ENCODE data around the gene CPVL. TPM values are rescaled to one million over a fixed set of nuclear protein-coding genes. Genes with fewer than 3 reads are reported as not detected.

The CPVL gene
- total RNA-seq, 1 experiment from 2014 or later, result 10.3 TPM

- no peak overlapping the region for H3K4me2 ChIP-seq (ENCODE audit: low read length)
- H3K27me3 ChIP-seq (ENCODE audit: insufficient read depth, low read length), result no peaks in the 10 kb centered on the region
- ATAC-seq (no peak), DNase-seq (ENCODE audit: low read depth, low spot score) (no peak)
- no peak overlapping the region for H2AFZ ChIP-seq (ENCODE audit: low read depth, low read length, poor library complexity, severe bottlenecking)
- H3K4me1 ChIP-seq (ENCODE audit: control insufficient read depth in 1 of 2, insufficient read depth in 2 of 2, low read length in 2 of 2), result no peaks in the 10 kb centered on the region
- TF ChIP-seq REST (IDR thresholded peaks at IDR 0.05; ENCODE audit: low read depth), result no peak
- TF ChIP-seq CEBPB (IDR thresholded peaks at IDR 0.05; ENCODE audit: low read depth), result no peak
- TF ChIP-seq SP1 (IDR thresholded peaks at IDR 0.05; ENCODE audit: low read depth), result no peak
- no peak for TF ChIP-seq SRF (IDR thresholded peaks at IDR 0.05; ENCODE audit: low read depth)
- TF ChIP-seq ELF1 (IDR thresholded peaks at IDR 0.05; ENCODE audit: borderline replicate concordance, low read depth), result no peak
- no peak for TF ChIP-seq JUND (IDR thresholded peaks at IDR 0.05)
- intact Hi-C loops (cut with micrococcal nuclease), result no loop called here
- H3K4me3 ChIP-seq (replicated peaks in 1 of 2; ENCODE audit: low read depth in 1 of 2, low read length in 2 of 2), result no peak overlapping the region
- CTCF ChIA-PET, result interaction anchor here (0.8 kb wide), 2 partner anchors 161 to 162 kb away, joined by 3 read pairs; no protein-coding TSS in a partner anchor
- RAD21 ChIA-PET (ENCODE audit: low non-redundant PET in 1 of 2, low total read pairs in 2 of 2, uncharacterized antibody in 2 of 2, unreplicated experiment in 2 of 2), result no interaction called here
- H3K27ac ChIP-seq (ENCODE audit: low read depth, low read length), result no peak overlapping the region
- no TSS peak for BruUV-seq (replicated peaks)
- H3K36me3 ChIP-seq (ENCODE audit: control insufficient read depth in 1 of 2, insufficient read depth in 2 of 2, low read length in 2 of 2), result no peaks in the 10 kb centered on the region
- H3K9me2 ChIP-seq (ENCODE audit: insufficient read depth), result no peaks in the 10 kb centered on the region
- no peaks in the 10 kb centered on the region for H3K9me3 ChIP-seq (ENCODE audit: control insufficient read depth in 1 of 2, insufficient read depth in 1 of 2, low read depth in 1 of 2, low read length in 2 of 2)
- H3K9ac ChIP-seq (ENCODE audit: low read length), result no peak overlapping the region
- POLR2A ChIA-PET, result no interaction called here
- no peaks in the 10 kb centered on the region for H4K20me1 ChIP-seq (ENCODE audit: insufficient read depth)
- H3K79me2 ChIP-seq (ENCODE audit: insufficient read depth, low read length), result no peaks in the 10 kb centered on the region
Measured at GRCh38 chr7:29087840-29088170, 58.5 kb downstream of the CPVL start.

GRCh38 chr7:29086545-29086944 lies 59.8 kb downstream of the CPVL start:
- Histone ChIP-seq H3K9me3 (ENCODE audit: control insufficient read depth in 1 of 2, insufficient read depth in 1 of 2, low read depth in 1 of 2, low read length in 2 of 2) (no peaks in the 10 kb centered on the region), H2AFZ (ENCODE audit: low read depth, low read length, poor library complexity, severe bottlenecking) (no peak overlapping the region), H3K4me2 (ENCODE audit: low read length) (no peak overlapping the region), H3K36me3 (ENCODE audit: control insufficient read depth in 1 of 2, insufficient read depth in 2 of 2, low read length in 2 of 2) (no peaks in the 10 kb centered on the region), H3K79me2 (ENCODE audit: insufficient read depth, low read length) (no peaks in the 10 kb centered on the region), H3K4me1 (ENCODE audit: control insufficient read depth in 1 of 2, insufficient read depth in 2 of 2, low read length in 2 of 2) (no peaks in the 10 kb centered on the region), H3K27me3 (ENCODE audit: insufficient read depth, low read length) (no peaks in the 10 kb centered on the region), H3K4me3 (replicated peaks in 1 of 2; ENCODE audit: low read depth in 1 of 2, low read length in 2 of 2) (no peak overlapping the region), H4K20me1 (ENCODE audit: insufficient read depth) (no peaks in the 10 kb centered on the region), H3K9me2 (ENCODE audit: insufficient read depth) (no peaks in the 10 kb centered on the region), H3K27ac (ENCODE audit: low read depth, low read length) (no peak overlapping the region), H3K9ac (ENCODE audit: low read length) (no peak overlapping the region)
- no peak for TF ChIP-seq CBX3 (IDR thresholded peaks at IDR 0.05; ENCODE audit: low read depth)
- TF ChIP-seq, protein P1, sequence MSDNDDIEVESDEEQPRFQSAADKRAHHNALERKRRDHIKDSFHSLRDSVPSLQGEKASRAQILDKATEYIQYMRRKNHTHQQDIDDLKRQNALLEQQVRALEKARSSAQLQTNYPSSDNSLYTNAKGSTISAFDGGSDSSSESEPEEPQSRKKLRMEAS (IDR thresholded peaks at IDR 0.05), result no peak
- TF ChIP-seq SP1 (IDR thresholded peaks at IDR 0.05; ENCODE audit: low read depth), result no peak
- TF ChIP-seq SIN3A (IDR thresholded peaks at IDR 0.05; ENCODE audit: low read depth), result no peak
- TF ChIP-seq, protein P2, sequence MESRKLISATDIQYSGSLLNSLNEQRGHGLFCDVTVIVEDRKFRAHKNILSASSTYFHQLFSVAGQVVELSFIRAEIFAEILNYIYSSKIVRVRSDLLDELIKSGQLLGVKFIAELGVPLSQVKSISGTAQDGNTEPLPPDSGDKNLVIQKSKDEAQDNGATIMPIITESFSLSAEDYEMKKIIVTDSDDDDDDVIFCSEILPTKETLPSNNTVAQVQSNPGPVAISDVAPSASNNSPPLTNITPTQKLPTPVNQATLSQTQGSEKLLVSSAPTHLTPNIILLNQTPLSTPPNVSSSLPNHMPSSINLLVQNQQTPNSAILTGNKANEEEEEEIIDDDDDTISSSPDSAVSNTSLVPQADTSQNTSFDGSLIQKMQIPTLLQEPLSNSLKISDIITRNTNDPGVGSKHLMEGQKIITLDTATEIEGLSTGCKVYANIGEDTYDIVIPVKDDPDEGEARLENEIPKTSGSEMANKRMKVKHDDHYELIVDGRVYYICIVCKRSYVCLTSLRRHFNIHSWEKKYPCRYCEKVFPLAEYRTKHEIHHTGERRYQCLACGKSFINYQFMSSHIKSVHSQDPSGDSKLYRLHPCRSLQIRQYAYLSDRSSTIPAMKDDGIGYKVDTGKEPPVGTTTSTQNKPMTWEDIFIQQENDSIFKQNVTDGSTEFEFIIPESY (IDR thresholded peaks at IDR 0.05; ENCODE audit: extremely low read depth, insufficient replicate concordance, low read length), result no peak
- TF ChIP-seq, protein P3, sequence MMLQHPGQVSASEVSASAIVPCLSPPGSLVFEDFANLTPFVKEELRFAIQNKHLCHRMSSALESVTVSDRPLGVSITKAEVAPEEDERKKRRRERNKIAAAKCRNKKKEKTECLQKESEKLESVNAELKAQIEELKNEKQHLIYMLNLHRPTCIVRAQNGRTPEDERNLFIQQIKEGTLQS (IDR thresholded peaks at IDR 0.05), result no peak
- no peak for TF ChIP-seq POLR2AphosphoS5 (IDR thresholded peaks at IDR 0.05; ENCODE audit: low read depth, low read length)
- TF ChIP-seq ELF1 (IDR thresholded peaks at IDR 0.05; ENCODE audit: borderline replicate concordance, low read depth), result no peak
- ChIA-PET CTCF (no interaction called here), POLR2A (no interaction called here), RAD21 (ENCODE audit: low non-redundant PET in 1 of 2, low total read pairs in 2 of 2, uncharacterized antibody in 2 of 2, unreplicated experiment in 2 of 2) (no interaction called here)
- ATAC-seq (no peak), DNase-seq (ENCODE audit: low read depth, low spot score) (no peak)
- BruUV-seq (replicated peaks), result no TSS peak
- intact Hi-C loops (cut with micrococcal nuclease), result no loop called here
